ENCODE measurements around the gene EEF2K.
"Not testable (repeated sequence)": the region's sequence is repeated elsewhere in the genome, so short reads cannot be mapped to it uniquely, and the experiment has no call there.

The EEF2K gene

DNA sequence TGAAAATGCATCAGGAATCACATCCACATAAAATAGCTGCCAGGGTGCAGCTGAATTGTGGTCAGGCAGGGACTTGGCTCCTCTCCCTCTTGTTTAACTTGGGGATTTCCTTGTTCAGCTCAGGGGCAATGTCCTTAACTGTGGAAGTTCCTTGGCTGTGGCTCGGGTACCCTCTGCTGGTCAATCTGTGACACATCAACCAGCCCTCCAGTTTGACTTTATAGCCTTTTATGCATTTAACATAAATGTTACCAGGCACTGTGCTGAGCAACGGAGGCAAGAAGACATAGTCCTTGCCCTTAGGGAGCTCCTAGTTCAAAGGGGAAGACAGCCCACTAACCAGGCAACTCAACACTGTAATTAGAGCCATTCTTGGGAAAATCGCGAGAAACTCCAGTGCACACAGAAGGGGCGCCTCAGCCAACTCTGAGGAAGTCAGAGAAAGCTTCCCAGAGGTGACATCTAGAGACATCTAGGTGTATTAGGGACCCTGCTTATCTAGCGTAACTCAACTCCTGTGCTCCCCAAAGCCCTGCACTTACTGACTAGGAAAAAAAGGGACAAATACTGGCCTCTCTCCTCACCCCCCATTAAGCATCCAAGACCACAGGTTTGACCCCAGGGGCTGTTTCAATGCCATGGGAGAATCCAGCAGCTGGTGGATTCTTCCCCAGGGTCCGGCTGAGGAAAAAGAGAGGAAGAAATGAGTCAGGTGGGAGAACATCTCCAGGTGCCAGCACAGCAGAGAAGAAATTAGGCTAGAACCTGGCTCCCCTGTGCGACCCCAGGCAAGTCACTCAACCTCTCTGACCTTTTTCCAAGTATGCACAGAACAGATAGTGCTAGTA, 17.3 kb upstream of the EEF2K start:
- DNase-seq = peak; percentile 86
- in situ Hi-C loops (cut with MboI; ENCODE audit: low pct_unique_long_range_greater_than_20kb, low sequenced_read_pairs) = loop anchor here (25.0 kb wide), 1 partner anchor 202 kb away; no protein-coding TSS in a partner anchor

DNA sequence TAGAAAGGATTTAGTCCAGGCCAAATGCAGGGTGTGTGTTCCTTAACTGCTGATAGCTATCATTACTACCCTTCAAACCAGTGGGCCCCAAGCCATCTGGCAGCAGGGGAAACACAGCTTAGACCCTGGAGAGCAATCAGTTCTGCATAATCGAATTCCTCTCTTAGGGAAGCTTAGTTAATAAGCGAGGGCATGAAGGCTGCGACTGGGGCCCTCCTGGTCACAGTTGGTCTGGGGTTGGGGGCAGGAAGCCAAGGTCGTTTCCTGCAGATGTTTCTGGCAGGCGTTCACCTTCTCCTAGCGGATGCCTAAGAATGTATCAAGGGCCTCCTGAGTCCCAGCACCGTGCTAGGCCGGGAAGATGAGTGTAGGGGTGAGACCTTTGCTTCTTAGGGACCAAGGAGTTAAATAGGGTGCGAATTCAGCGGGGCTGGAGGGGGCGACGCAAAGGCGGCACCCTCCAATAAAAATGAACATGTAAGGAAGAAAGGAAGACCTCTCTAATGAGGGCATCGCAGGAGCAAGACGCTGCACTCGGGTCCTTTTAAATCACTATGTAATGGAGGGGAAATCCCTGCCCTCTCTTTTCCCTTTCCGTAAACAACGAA, 16.5 kb upstream of the EEF2K start:
- in situ Hi-C loops (cut with MboI; ENCODE audit: low pct_unique_long_range_greater_than_20kb, low sequenced_read_pairs) = loop anchor here (25.0 kb wide), 1 partner anchor 202 kb away; no protein-coding TSS in a partner anchor
- peak; percentile 68 for DNase-seq

DNA sequence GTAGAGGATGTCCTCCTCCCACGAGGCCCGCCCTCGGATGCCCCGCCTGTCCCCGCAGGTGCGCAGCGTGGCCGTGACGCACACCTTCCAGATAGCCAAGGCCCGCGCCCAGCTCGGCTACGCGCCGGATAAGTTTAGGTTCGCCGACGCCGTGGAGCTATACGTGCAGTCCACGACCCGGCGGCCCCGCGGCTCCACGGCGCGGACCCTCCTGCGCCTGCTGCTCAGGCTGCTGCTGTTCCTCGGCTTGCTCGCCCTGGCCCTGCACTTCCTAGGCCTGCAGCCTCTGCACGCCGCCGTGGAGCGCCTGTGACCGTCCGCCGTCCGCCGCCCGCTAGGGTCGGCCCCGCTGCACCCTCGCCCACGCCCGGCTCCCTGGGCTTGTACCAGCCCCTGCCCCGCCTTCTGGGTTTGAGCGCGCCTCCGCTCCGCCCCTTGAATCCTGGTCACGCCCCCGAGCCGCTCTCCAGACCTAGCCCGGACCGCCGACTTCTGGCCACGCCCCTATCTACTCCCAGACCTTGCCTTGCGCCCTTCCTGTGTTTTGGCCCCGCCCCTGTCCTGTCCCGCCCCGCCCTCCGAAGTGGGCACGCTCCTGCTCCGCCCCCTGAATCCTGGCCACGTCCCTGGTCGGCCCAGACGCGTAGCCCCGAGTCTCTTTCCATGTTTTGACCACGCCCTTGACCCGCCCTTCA, 15.8 kb upstream of the EEF2K start:
- in situ Hi-C loops (cut with MboI; ENCODE audit: low pct_unique_long_range_greater_than_20kb, low sequenced_read_pairs) = loop anchor here (25.0 kb wide), 1 partner anchor 203 kb away; no protein-coding TSS in a partner anchor
- DNase-seq = peak; percentile 100

DNA sequence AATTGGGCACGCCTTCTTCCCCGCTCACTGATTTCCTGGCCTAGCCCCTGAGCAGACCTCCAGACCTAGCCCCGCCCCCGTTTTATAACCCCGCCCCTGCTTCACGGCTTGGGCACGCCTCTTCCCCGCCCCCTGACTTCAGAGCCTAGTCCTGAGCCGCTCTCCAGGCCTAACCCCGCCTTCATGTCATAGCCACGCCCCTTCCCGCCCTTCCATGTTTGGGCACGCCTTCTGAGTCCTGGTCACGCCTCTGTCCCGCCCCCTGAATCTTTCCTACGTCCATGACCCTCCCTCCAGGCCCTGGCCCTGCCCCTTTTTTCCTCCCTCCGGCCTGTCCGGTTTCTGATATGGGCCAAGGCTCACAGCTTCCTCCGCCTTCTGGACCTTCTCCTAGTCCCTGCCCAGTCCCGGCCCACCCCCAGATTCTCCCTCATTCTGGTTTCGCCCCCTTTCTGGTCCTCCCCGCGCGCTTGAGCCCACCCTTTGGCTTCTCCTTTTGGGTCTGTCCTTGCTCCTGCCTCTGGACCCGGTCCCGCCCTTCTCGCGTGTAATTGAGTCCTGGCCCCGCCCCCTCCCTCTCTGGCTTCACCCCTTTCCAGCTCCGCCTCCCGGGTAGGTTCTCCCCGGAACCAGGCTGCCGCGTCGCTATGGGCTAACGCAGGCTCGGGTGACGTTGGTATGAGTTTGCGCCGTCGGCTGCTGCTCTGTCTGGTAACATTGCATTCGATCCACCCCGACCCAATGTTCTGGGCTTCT, 15.1 kb upstream of the EEF2K start:
- peak; percentile 94 for DNase-seq
- in situ Hi-C loops (cut with MboI; ENCODE audit: low pct_unique_long_range_greater_than_20kb, low sequenced_read_pairs) = loop anchor here (25.0 kb wide), 1 partner anchor 204 kb away; no protein-coding TSS in a partner anchor

DNA sequence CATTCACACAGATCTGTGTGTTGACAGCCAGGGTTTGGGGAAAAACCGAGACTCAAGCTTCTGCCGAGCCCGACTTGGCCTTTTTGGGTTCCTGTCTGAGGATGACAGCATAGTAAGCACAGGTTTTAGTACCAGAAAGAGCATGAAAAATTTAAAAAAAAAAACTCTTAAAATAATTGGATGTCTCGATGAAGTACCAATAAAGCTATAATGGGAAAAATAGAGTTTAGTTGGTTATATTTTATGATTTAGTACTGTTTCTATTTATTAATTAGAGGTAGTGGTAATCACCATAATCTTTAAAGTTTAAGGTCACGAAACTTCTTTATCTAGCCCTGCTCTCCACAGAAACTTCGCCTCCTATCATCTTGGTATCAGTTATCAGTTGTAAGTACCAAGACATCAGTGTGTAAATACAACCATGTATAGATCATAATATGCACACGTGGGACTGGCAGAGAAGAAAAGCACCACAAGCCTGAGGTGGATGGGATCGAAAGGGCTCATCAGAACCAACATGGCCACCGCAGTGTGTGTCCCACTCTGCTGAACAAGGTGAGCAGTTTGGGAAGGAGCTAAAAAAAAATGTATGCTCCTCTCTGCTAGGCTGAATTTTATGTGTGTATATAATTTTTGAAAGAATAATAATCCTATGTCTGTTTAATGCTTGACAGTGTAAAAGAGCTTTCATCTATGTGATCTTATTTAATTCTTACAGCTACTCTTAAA, 14.4 kb upstream of the EEF2K start:
- in situ Hi-C loops (cut with MboI; ENCODE audit: low pct_unique_long_range_greater_than_20kb, low sequenced_read_pairs) = loop anchor here (25.0 kb wide), 1 partner anchor 204 kb away; no protein-coding TSS in a partner anchor
- DNase-seq = peak; percentile 34

DNA sequence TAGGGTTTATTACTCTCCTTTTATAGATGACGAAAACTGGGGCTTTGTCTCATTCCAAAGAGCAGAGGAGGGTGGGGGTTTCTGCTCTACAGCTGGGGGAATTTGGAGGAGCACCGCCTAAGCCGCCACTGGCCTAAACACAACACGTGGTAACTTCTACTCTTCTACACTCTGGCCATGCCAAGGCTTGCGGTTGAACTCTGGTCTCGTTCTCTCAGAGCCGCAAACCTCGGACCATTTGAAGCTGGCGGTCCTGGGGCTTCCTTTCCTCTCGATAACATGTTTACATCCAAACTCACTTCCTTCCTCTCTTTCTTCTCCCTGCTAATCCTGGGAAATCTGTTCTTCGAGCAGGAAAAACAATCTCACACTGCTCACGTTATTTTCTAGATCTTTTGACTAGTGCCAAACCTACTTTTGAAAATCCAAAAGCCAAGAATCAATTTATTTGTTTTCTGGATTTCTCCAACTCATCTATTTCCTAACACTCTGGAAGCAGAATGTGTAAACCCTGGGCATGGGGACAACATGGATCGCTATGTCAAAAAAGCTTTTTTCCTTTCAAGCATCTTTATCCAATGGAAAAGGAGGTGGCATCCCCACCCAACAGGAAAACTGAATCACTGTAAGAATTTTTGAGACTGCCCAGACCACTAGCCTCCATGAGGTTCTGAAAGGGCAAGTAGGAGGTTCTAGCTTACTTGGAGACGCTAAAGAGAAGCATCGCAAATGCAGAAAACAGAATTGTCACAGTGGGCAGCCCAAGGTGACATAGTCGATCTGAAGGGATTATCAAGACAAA, 13.6 kb upstream of the EEF2K start:
- peak; percentile 90 for DNase-seq
- in situ Hi-C loops (cut with MboI; ENCODE audit: low pct_unique_long_range_greater_than_20kb, low sequenced_read_pairs) = loop anchor here (25.0 kb wide), 1 partner anchor 205 kb away; no protein-coding TSS in a partner anchor

DNA sequence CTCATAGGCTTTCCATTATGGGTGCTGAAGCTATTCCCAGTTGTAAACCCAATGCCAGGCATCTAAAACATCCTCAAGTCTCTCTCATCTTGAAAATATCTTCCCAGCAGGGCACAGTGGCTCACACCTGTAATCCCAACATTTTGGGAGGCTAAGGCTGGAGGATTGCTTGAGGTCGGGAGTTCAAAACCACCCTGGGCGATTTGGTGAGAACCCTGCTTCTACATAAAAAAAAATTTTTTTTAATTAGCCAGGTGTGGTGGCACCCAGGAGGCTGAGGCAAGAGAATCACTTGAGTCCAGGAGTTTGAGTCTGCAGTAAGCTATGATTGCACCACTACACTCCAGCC, 13.0 kb upstream of the EEF2K start:
- DNase-seq = no peak
- in situ Hi-C loops (cut with MboI; ENCODE audit: low pct_unique_long_range_greater_than_20kb, low sequenced_read_pairs) = loop anchor here (25.0 kb wide), 1 partner anchor 206 kb away; no protein-coding TSS in a partner anchor

DNA sequence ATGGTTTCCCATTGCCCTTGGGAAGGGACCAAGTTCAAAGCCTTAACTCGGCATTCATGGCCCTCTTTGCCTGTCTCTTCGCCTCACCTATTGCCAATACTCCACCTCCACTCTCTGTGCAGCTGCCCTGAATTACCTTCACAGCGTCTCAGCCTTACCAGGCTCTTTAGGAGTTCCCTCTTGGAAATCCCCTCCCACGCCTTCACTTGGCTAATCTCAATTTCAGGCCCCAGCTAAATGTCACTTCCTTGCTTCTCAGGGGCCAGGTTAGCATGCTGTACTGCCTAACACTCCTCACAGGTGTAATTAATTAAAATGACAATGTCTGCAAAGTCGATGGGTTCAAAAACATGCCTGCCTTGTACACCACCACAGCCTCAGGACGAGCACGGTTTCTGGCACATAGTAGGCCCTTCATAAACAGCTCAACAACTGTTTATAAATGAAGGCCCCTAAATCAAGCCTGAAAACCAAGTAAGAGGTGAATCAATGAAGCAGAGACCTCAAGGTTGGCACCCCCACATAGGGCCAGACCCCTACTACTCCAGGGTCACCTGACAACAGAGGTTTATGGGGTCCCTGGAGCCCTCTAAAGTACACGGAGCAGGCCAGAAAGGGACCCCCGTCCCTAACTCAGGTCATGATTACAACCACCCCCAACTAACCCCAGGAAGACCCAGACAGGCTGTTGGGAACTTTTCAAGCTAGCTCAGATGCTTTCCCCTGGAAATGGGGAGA, 11.2 kb upstream of the EEF2K start:
- DNase-seq = no peak
- in situ Hi-C loops (cut with MboI; ENCODE audit: low pct_unique_long_range_greater_than_20kb, low sequenced_read_pairs) = loop anchor here (5.0 to 25.0 kb wide), 2 partner anchors 102 to 208 kb away; partner anchors contain the start of gene POLR3E

DNA sequence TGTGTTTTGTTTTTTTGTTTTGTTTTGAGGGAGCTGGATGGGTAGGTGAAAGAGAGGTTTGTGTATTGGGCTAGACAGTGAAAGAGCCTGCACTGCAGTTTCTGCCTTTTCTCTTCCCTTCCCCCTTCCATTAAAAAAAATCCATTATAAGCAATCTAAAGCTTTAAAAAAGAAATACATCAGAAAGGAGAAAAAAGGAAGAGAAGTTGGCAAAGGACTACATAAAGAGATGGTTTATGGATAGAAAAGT, 10.7 kb upstream of the EEF2K start:
- in situ Hi-C loops (cut with MboI; ENCODE audit: low pct_unique_long_range_greater_than_20kb, low sequenced_read_pairs) = loop anchor here (5.0 to 25.0 kb wide), 2 partner anchors 102 to 208 kb away; partner anchors contain the start of gene POLR3E
- no peak for DNase-seq

DNA sequence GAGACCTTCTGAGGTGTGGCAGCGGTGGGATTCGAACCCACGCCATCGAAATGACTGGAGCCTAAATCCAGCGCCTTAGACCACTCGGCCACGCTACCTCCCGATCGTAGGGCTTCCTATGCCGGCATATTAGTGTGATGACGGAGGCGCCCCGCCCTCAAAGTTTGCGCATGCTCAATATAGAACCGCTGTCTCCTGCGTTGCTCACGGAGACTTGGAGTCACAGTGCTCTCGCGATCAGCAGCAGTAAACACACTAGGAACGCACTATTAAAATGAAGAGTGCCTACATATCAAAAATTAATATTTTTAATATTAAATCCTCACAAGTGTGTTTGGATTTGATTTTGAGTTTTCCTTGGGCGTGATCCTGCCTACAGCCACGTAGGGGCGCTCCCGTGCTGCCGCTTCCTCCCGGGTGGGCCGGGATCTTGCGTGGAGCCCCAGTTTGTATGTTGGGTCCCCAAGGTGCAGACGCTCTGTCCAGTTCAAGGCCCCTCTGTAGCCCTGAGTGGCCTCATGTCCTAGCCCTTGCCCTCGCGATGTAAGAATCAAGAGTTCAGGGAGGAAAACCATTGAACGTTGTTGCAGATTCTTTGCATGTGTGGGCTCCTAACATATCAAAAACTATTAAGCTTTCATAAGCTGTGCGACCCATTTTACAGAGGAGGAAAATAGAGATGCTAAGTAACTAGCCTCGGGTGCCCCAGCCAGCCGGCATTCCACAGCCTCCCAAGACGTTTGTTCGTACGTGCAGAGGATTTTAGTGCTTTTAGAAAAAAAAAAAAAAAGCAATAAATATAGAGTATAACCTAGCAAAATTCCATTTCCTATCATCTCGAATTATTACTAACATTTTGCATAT, 10.2 kb upstream of the EEF2K start:
- DNase-seq = peak; percentile 94
- in situ Hi-C loops (cut with MboI; ENCODE audit: low pct_unique_long_range_greater_than_20kb, low sequenced_read_pairs) = loop anchor here (5.0 to 25.0 kb wide), 2 partner anchors 101 to 209 kb away; partner anchors contain the start of gene POLR3E

DNA sequence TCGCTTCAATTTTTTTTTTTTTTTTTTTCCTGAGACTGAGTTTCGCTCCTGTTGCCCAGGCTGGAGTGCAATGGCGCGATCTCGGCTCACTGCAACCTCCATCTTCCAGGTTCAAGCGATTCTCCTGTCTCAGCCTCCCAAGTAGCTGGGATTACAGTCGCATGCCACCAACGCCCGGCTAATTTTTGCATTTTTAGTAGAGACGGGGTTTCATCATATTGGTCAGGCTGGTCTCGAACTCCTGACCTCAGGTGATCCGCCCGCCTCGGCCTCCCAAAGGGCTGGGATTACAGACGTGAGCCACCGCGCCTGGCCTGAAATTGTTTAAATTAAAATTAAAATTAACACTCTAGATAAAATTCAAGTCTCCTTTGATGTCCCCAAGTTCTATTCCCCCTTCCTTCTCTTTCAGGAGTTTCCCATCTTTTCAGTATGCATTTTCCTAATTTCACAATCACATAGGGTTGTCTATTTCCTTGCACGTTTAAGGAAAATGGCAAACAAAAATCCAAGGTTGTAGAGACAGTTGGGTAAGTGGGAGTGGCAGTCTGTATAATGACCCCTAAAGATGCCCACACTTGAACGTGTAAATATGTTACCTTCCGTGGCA, 9.4 kb upstream of the EEF2K start:
- in situ Hi-C loops (cut with MboI; ENCODE audit: low pct_unique_long_range_greater_than_20kb, low sequenced_read_pairs) = loop anchor here (5.0 to 25.0 kb wide), 2 partner anchors 101 to 209 kb away; partner anchors contain the start of gene POLR3E
- not testable (repeated sequence) for DNase-seq

DNA sequence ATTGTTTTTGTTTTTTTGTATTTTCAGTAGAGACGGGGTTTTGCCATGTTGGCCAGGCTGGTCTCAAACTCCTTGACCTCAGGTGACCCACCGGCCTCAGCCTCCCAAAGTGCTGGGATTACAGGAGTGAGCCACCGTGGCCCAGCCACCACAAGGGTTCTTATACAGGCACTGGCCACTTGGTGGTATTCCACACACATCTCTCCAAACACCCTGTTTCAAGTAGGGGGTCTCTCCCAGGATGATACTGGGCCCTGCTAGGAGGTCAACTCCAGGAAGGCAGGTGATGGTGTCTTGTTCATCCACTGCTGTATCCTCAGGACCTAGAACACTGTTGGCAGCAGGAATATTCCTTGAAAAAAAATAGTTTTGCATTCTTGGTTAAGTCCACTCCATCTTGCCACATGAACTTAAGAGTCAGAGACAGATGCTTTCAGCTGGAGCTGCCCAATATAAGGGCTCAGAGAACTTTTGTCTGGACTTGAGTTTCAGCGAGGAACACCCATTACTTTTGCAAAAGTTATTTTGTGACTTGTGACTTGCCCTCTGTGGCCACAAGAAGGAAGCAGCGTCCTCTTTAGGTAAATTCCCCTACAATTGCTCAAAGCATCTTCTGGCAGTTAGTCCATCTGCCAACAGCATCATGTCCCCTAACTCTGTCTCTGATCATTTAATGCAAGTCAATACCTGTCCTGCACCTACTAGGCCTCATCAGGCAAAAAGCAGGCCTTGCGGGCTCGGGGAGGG, 7.4 kb upstream of the EEF2K start:
- no peak for DNase-seq
- in situ Hi-C loops (cut with MboI; ENCODE audit: low pct_unique_long_range_greater_than_20kb, low sequenced_read_pairs) = loop anchor here (5.0 to 25.0 kb wide), 2 partner anchors 99 to 211 kb away; partner anchors contain the start of gene POLR3E

DNA sequence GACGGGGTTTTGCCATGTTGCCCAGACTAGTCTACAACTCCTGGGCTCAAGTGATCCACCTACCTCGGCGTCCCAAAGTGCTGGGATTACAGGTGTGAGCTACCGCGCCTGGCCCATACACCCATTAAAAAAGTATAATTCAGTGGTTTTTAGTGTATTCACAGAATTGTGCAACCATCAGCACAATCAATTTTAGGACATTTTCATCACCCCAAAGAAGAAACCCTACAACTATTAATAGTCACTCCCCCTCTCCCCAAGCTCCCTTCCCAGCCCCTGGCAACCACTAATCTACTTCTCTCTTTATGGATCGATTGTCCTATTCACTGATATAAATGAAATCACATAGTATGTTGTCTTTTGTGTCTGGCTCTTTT, 3.8 kb upstream of the EEF2K start:
- in situ Hi-C loops (cut with MboI; ENCODE audit: low pct_unique_long_range_greater_than_20kb, low sequenced_read_pairs) = no loop called here
- DNase-seq = no peak

DNA sequence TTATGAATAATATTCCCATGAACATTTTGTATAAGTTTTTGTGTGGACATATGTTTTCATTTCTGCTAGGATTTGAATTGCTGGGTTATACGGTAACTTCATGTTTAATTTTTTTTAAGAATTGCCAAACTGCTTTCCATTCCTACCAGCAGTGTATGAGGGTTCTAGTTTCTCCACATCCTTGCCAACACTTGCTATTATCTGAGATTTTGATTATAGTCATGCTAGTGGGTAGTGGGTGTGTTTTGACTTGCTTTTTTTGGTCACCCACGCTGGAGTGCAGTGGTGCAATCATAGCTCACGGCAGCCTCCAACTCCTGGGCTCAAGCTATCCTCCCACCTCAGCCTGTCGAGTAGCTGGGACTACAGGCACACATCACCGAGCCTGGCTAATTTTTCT, 3.0 kb upstream of the EEF2K start:
- in situ Hi-C loops (cut with MboI; ENCODE audit: low pct_unique_long_range_greater_than_20kb, low sequenced_read_pairs) = no loop called here
- DNase-seq = no peak

DNA sequence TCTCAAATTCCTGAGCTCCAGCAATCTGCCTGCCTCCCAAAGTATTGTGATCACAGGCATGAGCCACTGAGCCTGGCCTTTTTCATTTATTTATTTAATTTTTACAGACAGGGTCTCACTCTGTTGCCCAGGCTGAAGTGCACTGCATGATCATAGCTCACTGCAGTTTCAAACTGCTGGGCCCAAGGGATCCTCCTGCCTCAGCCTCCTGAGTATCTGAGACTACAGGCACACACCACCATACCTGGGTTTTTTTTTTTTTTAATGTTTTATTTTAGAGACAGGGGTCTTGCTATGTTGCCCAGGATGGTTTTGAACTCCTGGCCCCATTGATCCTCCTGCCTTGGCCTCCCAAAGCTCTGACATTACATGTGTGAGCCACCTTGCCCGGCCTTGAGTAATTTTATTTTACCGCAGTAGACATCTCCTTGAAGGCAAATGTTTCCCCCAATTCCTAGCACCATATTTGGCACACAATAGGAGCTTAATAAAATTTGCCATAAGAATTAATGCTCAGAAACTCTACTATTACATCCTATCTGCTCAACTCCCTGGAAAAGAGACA, 1.9 kb upstream of the EEF2K start:
- DNase-seq = no peak
- in situ Hi-C loops (cut with MboI; ENCODE audit: low pct_unique_long_range_greater_than_20kb, low sequenced_read_pairs) = no loop called here
